Retinal pigment epithelial cell (primary cell): Measurements from ENCODE around the gene ATP2B3.

Experiments used
- DNase-seq: peaks from one replicate; pipeline ENCODE4 v3.0.0-alpha.2; 2010; ENCODE audit warnings: low read depth
- H3K4me3 ChIP-seq: 2 replicates; pipeline ENCODE4 v1.5.1; 2011; ENCODE audit warnings: mild to moderate bottlenecking, low read length, control low read depth, moderate library complexity
- TF ChIP-seq, protein P1 (sequence below): conservative IDR thresholded peaks from 2 replicates; pipeline ENCODE4 v1.5.1; 2011; ENCODE audit warnings: low read depth, low read length, control low read depth, inconsistent platforms

The ATP2B3 gene

DNA sequence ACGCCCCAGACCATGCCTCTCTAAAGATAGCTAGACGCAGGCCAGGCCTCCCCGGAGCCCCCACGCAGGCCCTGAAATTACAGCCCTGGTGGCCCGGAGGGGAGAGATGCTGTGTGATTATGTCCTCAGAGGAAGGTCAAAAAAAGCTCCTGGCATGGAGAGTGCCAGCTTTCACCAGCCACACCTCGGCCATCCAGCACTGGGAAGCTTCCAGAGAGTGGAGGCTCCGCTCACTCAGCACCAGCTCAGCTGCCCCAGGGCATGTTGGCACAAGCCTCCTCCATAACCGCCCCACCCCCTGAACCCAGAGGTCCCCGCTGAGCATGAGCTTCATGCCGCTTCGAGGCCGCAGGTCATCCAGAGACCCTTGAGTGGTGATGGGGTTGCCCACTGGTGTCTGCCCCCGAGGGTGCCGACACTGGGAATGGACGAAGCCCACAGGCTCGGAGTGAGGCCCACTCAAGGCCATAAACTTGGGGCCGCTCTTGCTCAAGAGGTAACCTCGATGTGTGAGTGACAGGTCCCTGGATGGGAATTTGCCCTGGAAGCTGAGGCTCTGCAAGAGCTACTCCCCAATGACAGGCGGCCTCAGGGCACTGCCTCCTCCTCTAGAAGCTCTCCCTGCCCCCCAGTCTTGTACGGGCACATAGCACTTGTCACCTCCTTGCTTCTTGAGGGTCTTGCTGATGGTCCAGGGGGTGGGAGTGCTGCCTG, 27.1 kb upstream of the ATP2B3 start:
- TF ChIP-seq, protein P1, sequence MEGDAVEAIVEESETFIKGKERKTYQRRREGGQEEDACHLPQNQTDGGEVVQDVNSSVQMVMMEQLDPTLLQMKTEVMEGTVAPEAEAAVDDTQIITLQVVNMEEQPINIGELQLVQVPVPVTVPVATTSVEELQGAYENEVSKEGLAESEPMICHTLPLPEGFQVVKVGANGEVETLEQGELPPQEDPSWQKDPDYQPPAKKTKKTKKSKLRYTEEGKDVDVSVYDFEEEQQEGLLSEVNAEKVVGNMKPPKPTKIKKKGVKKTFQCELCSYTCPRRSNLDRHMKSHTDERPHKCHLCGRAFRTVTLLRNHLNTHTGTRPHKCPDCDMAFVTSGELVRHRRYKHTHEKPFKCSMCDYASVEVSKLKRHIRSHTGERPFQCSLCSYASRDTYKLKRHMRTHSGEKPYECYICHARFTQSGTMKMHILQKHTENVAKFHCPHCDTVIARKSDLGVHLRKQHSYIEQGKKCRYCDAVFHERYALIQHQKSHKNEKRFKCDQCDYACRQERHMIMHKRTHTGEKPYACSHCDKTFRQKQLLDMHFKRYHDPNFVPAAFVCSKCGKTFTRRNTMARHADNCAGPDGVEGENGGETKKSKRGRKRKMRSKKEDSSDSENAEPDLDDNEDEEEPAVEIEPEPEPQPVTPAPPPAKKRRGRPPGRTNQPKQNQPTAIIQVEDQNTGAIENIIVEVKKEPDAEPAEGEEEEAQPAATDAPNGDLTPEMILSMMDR, result no peak
- no peak overlapping the region for H3K4me3 ChIP-seq
- no peak for DNase-seq

DNA sequence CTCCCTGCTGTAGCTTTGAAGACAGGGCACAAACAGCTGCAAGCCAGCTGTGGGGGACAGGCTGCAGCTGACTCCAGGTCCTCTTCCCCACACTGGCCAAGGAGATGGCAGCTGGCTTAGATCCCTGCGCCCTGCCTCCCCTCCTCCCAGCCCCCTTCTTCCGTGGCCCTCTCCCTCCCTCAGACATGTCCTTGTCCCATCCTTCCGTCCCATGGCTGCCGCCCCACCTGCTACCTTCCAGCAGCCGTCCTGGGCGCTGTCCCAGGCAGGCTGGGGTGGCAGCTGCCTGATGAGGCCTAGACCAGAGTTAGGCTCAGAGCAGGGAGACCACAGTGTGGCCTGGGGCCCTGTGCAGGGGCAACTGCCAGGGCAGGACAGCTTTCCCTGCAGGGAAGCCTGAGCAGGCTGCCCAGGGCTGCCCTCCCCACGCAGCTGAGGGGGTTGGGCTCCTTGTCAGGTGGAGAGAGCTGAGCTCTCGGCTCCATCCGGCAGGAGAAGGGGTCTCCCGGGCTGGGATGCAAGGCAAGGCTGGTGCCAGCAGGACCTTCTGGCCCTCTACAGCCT, 26.0 kb upstream of the ATP2B3 start:
- H3K4me3 ChIP-seq, result no peak overlapping the region
- no peak for DNase-seq
- TF ChIP-seq, protein P1, result no peak

DNA sequence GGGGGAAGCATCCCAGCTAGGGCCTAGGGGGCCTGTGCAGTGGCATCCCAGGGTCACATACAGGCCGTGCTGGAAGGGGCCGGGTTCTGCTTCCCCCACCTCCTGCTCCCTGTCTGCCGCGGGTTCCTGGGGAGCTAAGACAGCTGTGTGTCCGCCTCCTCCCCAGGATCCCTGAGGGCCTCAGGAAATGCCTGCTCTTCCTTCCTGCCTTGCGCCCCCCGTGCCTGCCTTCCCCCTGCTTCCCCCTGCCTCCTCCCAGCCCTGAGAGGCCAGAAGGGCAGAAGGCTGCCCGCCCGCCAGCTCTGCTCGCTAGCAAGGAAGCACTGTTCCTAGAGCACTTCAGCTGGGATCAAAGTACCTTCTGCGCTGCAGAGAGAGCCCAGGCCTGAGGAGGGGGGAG, 25.5 kb upstream of the ATP2B3 start:
- TF ChIP-seq, protein P1, result no peak
- DNase-seq, result no peak
- H3K4me3 ChIP-seq, result no peak overlapping the region

DNA sequence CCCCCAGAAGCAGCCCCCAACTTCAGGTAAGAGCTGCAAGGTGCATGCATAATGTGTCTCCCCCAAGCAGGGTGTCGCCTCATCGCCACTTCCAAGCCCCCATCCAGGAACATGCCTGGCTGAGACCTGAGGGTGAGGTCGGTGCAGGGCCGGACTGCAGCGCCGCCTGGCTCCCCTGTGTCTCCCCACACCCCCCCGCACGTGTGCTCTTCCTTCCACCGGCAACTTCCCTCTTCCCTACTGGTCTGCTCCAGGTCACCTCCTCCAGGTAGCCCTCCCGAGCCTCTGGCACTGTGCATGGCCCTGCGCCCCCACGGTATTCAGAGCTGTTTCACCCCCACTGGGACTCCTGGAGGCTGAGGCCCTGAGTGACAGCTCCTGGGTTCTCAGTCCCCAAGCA, 24.9 kb upstream of the ATP2B3 start:
- no peak for DNase-seq
- TF ChIP-seq, protein P1, result no peak
- H3K4me3 ChIP-seq, result no peak overlapping the region

DNA sequence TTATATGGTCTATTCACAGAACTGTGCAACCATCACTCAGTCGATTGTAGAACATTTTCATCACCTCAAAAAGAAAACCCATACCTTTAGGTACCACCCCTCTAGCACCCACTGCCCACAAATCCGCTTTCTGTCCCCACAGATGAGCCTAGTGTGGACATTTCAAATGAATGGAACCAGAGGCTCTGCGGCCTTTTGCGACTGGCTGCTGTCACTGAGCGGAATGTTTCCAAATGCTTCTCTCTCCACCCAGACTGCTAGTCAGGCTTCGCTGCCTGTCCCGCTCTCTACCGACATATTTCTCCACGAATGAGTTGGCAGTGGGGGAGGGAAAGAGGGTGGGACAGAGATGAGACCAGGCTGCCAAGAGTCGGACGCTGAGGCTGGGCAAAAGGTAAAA, 24.4 kb upstream of the ATP2B3 start:
- H3K4me3 ChIP-seq, result no peak overlapping the region
- TF ChIP-seq, protein P1, result no peak
- no peak for DNase-seq

DNA sequence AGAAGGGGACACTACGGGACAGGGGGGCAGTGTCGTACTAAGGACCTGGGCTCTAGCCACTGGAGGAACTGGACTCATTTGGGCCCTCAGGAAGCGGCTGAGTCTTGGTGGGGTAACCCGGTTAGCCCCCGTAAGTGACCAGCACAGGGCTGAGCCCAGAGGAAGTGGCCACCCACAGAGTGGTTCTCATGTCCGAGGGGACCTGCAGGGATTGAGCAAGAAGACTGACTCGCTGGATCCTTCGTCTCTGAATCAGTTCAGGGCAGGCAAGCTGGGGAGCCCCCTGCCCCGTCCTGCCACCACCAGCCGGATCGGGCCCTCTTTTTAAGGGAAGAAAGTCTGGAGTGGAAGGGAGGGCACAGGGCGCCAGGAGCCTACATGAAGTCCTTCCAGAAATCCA, 23.4 kb upstream of the ATP2B3 start:
- no peak overlapping the region for H3K4me3 ChIP-seq
- no peak for DNase-seq
- TF ChIP-seq, protein P1, result no peak
